Fibroblast of peridontal ligament (primary cell): ENCODE measurements around the gene AMPD3.
A peak's percentile ranks its signal among the peaks of the same experiment; 100 is the strongest.

ENCODE experiments used
- DNase-seq: peaks from one replicate; pipeline ENCODE4 v3.0.0-alpha.2; 2010; ENCODE audit errors: extremely low read depth

Gene AMPD3

GRCh38 chr11:10454878-10455631 is at the start of gene AMPD3:
AMPD3 (plus strand) TSS chr11:10455264; CDS start chr11:10461520, 6,256 bp downstream.
- DNase-seq, result peak; percentile 86

- peak; percentile 91 for DNase-seq
Observed at GRCh38 chr11:10405865-10406592, 49.0 kb upstream of the AMPD3 start.

- peak; percentile 22 for DNase-seq
Observed at GRCh38 chr11:10407055-10407454, 48.0 kb upstream of the AMPD3 start.

GRCh38 chr11:10407749-10408685 is 47.0 kb upstream of the AMPD3 start:
- DNase-seq, result no peak

GRCh38 chr11:10409207-10409661 is 45.8 kb upstream of the AMPD3 start:
- no peak for DNase-seq

- DNase-seq, result no peak
Observed at GRCh38 chr11:10410106-10410843, 44.8 kb upstream of the AMPD3 start.

GRCh38 chr11:10410844-10411200 is 44.2 kb upstream of the AMPD3 start:
- DNase-seq, result no peak

GRCh38 chr11:10412266-10412665 is 42.8 kb upstream of the AMPD3 start:
- no peak for DNase-seq

- DNase-seq, result peak; percentile 38
Observed at GRCh38 chr11:10413268-10413667, 41.8 kb upstream of the AMPD3 start.

- DNase-seq, result no peak
Observed at GRCh38 chr11:10414181-10414580, 40.9 kb upstream of the AMPD3 start.

- DNase-seq, result peak; percentile 36
Observed at GRCh38 chr11:10414659-10415058, 40.4 kb upstream of the AMPD3 start.

GRCh38 chr11:10415817-10416392 is 39.2 kb upstream of the AMPD3 start:
- no peak for DNase-seq

GRCh38 chr11:10418259-10418949 is 36.7 kb upstream of the AMPD3 start:
- DNase-seq, result peak; percentile 33

- no peak for DNase-seq
Observed at GRCh38 chr11:10418950-10419310, 36.1 kb upstream of the AMPD3 start.

- no peak for DNase-seq
Observed at GRCh38 chr11:10426475-10426874, 28.6 kb upstream of the AMPD3 start.

- no peak for DNase-seq
Observed at GRCh38 chr11:10428453-10428852, 26.6 kb upstream of the AMPD3 start.

- DNase-seq, result no peak
Observed at GRCh38 chr11:10429526-10429925, 25.5 kb upstream of the AMPD3 start.

GRCh38 chr11:10432493-10432892 is 22.6 kb upstream of the AMPD3 start:
- DNase-seq, result no peak

GRCh38 chr11:10432971-10433370 is 22.1 kb upstream of the AMPD3 start:
- no peak for DNase-seq

- no peak for DNase-seq
Observed at GRCh38 chr11:10436224-10436623, 18.8 kb upstream of the AMPD3 start.
